ENCODE results near the gene ERLEC1. TPM values are rescaled to one million over a fixed set of nuclear protein-coding genes. Genes with fewer than 3 reads are reported as not detected.

Gene ERLEC1
- total RNA-seq, 2 experiments from 2014 or later, result 16.7 to 18.5 TPM

Small RNA genes lying within 50 kb of the gene (microRNA-seq; reads per million reads assigned to microRNA genes)
- not detected for gene MIR3682 (ENCODE audit: borderline microRNAs expressed, borderline replicate concordance)

Other genes starting within 250 kb of the ERLEC1 start
- 10 to 100 TPM; 11.5 to 12.4 TPM for gene CHAC2, start 19.2 kb upstream of the ERLEC1 start, total RNA-seq
- gene ASB3, start 91 bp upstream of the ERLEC1 start, total RNA-seq, result 10 to 100 TPM; 17.2 to 19.1 TPM
- gene GPR75, start 72.9 kb downstream of the ERLEC1 start, total RNA-seq, result under 1 TPM; 0.10 to 0.35 TPM
- 10 to 100 TPM; 31.5 to 38.8 TPM for gene PSME4, start 183.9 kb downstream of the ERLEC1 start, total RNA-seq